GM23338 (cell line): ENCODE measurements around the gene UBXN1. TPM values are rescaled to one million over a fixed set of nuclear protein-coding genes. Genes with fewer than 3 reads are reported as not detected.

Experiments used
- CREB1 ChIP-seq: fragments of 250-450 bp; sonication (Bioruptor Pico); IDR thresholded peaks from 2 replicates; pipeline ENCODE4 v1.5.0; 2020; ENCODE audit warnings: low read depth, mild to moderate bottlenecking, moderate library complexity
- CTCF ChIP-seq, 2 experiments: fragments of 200-600 bp in 1 of 2; sonication (generic) in 1 of 2; conservative IDR thresholded peaks; 2 replicates each; pipeline versions ENCODE4 v1.5.1 to v1.6.1; 2016 to 2017; ENCODE audit warnings: antibody characterized with exemption in 2 of 2, low read depth in 2 of 2, mild to moderate bottlenecking in 2 of 2, moderate library complexity in 1 of 2
- EZH2phosphoT487 ChIP-seq: fragments of 200-600 bp; sonication (generic); IDR thresholded peaks from one replicate; pipeline ENCODE4 v1.8.1; 2018; ENCODE audit warnings: antibody characterized with exemption; ENCODE audit not compliant: unreplicated experiment
- NANOG ChIP-seq: IDR thresholded peaks from 2 replicates; pipeline ENCODE4 v1.6.1; 2016; ENCODE audit warnings: antibody characterized with exemption, borderline replicate concordance
- POLR2AphosphoS5 ChIP-seq: IDR thresholded peaks from 2 replicates; pipeline ENCODE4 v1.6.1; 2016; ENCODE audit warnings: antibody characterized with exemption, low read depth
- REST ChIP-seq: IDR thresholded peaks from one replicate; pipeline ENCODE4 v1.6.1; 2018; ENCODE audit warnings: antibody characterized with exemption; ENCODE audit not compliant: unreplicated experiment
- ZNF331 ChIP-seq: fragments of 250-450 bp; sonication (Bioruptor Pico); IDR thresholded peaks from 2 replicates; pipeline ENCODE4 v1.5.0; 2020; ENCODE audit warnings: low read depth, mild to moderate bottlenecking, moderate library complexity
- ZNF462 ChIP-seq: fragments of 250-450 bp; sonication (Bioruptor Pico); IDR thresholded peaks from 2 replicates; pipeline ENCODE4 v1.5.0; 2020; ENCODE audit warnings: mild to moderate bottlenecking, moderate library complexity
- polyA plus RNA-seq: library from polyadenylated mRNA; unstranded; fragments of >200 nt; fragmentation: Nextera tagmentation; extraction: Ambion mirVana; gene quantifications from 2 replicates; pipeline ENCODE4 v1.2.1, GENCODE V29; 2016
- total RNA-seq: library from RNA; depleted of rRNA; stranded (reverse); fragments of >200 nt; shearing (Covaris generic); gene quantifications from 2 replicates; pipeline ENCODE4 v1.2.3, GENCODE V29; 2014

Gene UBXN1
- total and polyA plus RNA-seq, 2 experiments from 2014 or later = 126 to 132 TPM

DNA sequence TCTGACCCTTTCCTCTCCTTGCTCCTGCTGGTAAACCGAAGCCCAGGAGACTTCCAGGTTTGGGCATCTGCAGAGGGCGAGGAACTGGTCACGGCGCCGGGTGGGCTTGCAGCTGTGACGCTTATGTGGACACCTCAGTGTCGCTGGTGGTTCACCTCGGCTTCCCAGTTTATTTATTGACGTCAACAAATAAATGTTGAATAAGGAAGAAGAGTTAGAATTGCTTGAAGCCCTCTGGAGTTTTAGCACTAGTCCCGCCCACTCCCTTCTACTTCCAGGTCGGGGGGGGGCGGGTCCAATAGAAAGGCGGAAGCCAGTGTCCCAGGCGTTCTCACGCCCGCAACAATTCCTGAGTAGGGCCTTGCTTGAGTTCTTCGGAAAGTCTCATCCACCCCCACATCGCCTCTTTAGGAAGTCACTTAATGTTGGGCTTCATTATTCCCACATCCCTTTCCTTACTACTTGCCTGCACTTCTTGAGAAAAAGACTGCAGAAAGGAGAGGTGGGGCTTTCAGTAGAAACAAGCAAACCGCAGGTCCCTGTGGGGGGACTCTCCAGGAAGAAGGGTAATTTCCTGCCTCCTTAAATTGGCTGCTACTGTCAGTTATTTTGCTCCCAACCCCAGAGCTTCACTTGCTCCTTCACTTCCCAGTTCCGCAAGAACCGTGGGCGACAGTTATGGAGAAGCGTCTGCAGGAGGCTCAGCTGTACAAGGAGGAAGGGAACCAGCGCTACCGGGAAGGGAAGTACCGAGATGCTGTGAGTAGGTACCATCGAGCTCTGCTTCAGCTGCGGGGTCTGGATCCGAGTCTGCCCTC lies 49.5 kb upstream of the UBXN1 start, which contains the start of gene TTC9C (continued):
- TF ChIP-seq ZNF462 (CRISPR knock-in tag) (no peak), REST (no peak), CTCF (conservative IDR thresholded peaks at IDR 0.05; ENCODE audit: low read depth in 2 of 2) (no peak), EZH2phosphoT487 (no peak), CREB1 (CRISPR knock-in tag) (no peak), ZNF331 (CRISPR knock-in tag) (no peak), POLR2AphosphoS5 (peak; percentile 76), NANOG (no peak)
